ENCODE results near the gene SEC22C. TPM values are rescaled to one million over a fixed set of nuclear protein-coding genes. Genes with fewer than 3 reads are reported as not detected.

SEC22C gene
- total RNA-seq, 6 experiments from 2014 or later = 11.3 to 23.6 (median 13.8) TPM

DNA sequence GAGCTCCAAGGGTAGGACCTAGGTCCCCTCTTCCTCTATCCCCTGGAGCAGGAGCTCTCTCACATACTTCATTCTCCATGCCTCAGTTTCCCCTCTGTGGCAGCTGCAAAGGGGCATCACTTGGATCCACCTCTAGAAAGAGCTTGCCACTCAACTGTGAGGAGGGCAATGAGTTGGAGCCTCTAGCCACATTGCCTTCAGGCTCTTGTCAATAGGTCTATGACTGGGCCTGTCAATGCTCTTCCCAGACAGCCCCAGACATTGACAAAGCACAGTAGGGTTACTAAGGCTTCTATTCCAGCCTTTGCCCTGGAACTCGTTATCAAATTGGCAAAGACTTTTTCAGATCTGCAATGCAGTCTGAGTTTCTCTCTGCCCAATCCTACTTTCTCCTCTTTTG lies 83.7 kb downstream of the SEC22C start:
- H3K4me3 ChIP-seq = no peak overlapping the region
- TF ChIP-seq POLR2A (IDR thresholded peaks at IDR 0.05) (no peak), CTCF (IDR thresholded peaks at IDR 0.05) (no peak)
- no peak overlapping the region for H3K27ac ChIP-seq
- no peaks in the 10 kb centered on the region for H3K27me3 ChIP-seq
- peak in 1 of 3 donors; percentile 3 for DNase-seq
- no peaks in the 10 kb centered on the region for H3K36me3 ChIP-seq
- intact Hi-C loops (cut with DNase I) = no loop called here
- no peak for ATAC-seq
- H3K9me3 ChIP-seq = no peaks in the 10 kb centered on the region
- 33% methylated on average over 1 of the region's 1 CpG for WGBS (ENCODE audit: insufficient coverage, low coverage, low lambda C conversion rate, missing lambda C conversion rate)
- peaks cover 0 to 10% (median 5%) of the 10 kb centered on the region in 4 donors for H3K4me1 ChIP-seq

Other genes starting within 250 kb of the SEC22C start
- not detected for gene LYZL4, start 171.4 kb downstream of the SEC22C start, total RNA-seq
- 10 to 100 TPM in 5 of 6 experiments, 1 to 10 TPM in 1; 1.9 to 34.5 (median 18.2) TPM for gene VIPR1, start 79.3 kb downstream of the SEC22C start, total RNA-seq
- gene SS18L2, start 8.9 kb upstream of the SEC22C start, total RNA-seq = 10 to 100 TPM; 12.0 to 22.8 (median 16.5) TPM
- 10 to 100 TPM; 21.9 to 35.2 (median 28.4) TPM for gene NKTR, start 18.7 kb upstream of the SEC22C start, total RNA-seq
- gene ZBTB47, start 71.7 kb upstream of the SEC22C start, total RNA-seq = 1 to 10 TPM; 2.2 to 8.9 (median 4.9) TPM
- under 1 TPM in 2 of 6 experiments, not detected in 4; 0.19 to 0.68 TPM for gene KLHL40, start 103.6 kb upstream of the SEC22C start, total RNA-seq
- 1 to 10 TPM in 1 of 6 experiments, under 1 TPM in 2, not detected in 3; 0.29 to 1.0 (median 0.60) TPM for gene HHATL, start 120.8 kb upstream of the SEC22C start, total RNA-seq
- gene CCDC13, start 191.3 kb upstream of the SEC22C start, total RNA-seq = 1 to 10 TPM; 1.2 to 2.5 (median 1.6) TPM
- gene HIGD1A, start 222.5 kb upstream of the SEC22C start, total RNA-seq = 100 to 1,000 TPM; 104 to 348 (median 175) TPM
- 10 to 100 TPM; 17.0 to 36.1 (median 23.0) TPM for gene ACKR2, start 227.5 kb upstream of the SEC22C start, total RNA-seq